ENCODE data around the gene COPS7B.
"Not testable (repeated sequence)": the region's sequence is repeated elsewhere in the genome, so short reads cannot be mapped to it uniquely, and the experiment has no call there.

The COPS7B gene

GRCh38 chr2:231786177-231786916, at the start of gene COPS7B:
Gene COPS7B (plus strand): TSS chr2:231786445. CDS start chr2:231788571, 2,126 bp downstream.
- DNase-seq: peak; percentile 19 to 84 (median 68)

DNA sequence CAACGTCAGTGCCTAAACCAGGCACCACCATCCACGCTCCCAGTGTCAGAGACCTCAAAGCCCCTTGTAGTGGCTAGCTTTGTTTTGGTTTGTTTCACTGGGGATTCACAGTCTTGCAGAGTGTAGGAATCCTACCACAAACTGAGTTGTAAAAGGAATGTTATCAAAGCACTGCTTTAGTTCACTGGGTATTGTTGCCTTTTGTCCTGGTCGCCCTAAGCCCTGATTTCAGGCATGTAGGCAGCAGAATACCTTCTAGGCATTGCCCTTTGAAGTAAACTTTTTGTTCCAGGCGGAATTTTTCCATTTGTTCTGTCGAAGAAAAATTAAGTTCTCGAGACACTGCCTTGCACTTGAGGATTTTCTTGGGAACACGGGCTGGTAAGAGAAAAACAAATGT, 48.5 kb upstream of the COPS7B start:
- DNase-seq: no peak

GRCh38 chr2:231743376-231744116, 42.7 kb upstream of the COPS7B start:
- no peak for DNase-seq

DNA sequence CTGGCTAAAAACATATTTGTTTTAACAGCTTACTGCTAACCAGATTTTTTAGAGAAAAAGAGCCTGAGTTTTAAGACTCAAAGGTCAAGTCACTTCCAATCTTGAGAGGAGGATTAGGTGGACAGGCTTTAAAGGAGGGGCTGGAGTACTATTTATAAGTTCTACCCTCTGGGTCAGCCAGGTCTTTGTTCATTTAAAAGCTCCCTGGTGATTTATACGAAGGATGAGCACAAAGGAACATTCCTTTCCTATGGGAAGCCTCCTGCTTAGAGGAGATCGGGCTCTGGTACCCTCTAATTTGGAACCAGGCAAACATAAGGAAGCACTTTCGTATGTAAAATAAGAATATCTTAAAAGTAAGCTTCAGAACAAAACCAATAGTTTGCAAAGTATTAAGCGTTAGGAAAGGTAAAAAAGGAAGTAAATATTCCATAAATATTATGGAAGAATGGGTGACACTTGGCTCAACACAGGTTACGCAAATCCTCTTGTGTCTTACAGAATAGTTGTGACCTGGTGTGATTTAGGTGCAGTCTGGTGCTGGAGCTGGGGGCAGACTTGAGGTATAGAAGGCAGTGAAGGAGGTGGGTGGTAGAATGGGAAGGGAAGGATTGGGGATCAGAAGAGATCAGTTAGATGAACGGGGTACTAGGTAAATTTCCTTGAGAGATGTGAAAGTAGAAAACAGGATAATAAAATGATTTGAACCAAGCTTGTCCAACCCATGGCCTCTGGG, 40.8 kb upstream of the COPS7B start:
- DNase-seq: no peak

DNA sequence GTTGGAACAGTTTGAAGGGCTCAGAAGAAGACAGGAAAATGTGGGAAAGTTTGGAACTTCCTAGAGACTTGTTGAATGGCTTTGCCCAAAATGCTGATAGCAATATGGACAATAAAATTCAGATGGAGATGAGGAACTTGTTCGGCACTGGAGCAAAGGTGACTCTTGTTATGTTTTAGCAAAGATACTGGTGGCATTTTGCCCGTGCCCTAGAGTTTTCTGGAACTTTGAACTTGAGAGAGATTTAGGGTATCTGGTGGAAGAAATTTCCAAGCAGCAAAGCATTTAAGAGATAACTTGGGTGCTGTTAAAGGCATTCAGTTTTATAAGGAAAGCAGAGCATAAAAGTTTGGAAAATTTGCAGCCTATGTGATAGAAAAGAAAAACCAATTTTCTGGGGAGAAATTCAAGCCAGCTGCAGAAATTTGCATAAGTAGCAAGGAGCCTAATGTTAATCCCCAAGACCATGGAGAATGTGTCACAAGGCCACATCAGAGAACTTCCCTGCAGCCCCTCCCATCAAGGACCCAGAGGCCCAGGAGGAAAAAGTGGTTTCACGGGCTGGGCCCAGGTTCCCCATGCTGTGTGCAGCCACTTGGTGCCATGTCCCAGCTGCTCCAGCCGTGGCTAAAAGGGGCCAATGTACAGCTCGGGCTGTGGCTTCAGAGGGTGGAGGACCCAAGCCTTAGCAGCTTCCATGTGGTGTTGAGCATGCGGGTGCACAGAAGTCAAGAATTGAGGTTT, 37.9 kb upstream of the COPS7B start:
- not testable (repeated sequence) for DNase-seq

DNA sequence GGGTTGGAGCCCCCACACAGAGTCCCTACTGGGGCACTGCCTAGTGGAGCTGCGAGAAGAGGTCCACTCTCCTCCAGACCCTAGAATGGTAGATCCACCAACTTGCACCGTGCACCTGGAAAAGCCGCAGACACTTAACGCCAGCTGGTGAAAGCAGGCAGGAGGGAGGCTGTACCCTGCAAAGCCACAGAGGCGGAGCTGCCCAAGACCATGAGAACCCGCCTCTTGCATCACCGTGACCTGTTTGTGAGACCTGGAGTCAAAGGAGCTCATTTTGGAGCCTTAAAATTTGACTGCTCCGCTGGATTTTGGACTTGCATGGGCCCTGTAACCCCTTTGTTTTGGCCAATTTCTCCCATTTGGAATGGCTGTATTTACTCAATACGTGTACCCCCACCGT, 37.2 kb upstream of the COPS7B start:
- not testable (repeated sequence) for DNase-seq

- DNase-seq: no peak
Measured at GRCh38 chr2:231751042-231751815, 35.0 kb upstream of the COPS7B start.

GRCh38 chr2:231752061-231752460, 34.2 kb upstream of the COPS7B start:
- no peak for DNase-seq

GRCh38 chr2:231761735-231762134, 24.5 kb upstream of the COPS7B start:
- DNase-seq: no peak

DNA sequence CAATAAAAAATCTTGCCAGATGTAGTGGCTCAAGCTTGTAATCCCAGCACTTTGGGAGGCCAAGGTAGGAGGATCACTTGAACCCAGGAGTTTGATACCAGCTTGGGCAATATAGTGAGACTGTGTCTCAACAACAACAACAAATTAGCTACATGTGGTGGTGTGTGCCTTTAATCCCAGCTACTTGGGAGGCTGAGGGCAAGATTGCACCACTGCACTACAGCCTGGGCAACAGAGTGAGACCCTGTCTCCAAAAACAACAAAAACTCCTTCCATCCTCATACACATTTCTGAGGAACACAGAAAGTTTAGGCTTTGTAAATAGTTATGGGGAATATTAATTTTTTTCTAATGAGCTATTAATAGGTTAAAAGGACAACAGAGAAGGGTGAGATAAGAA, 22.1 kb upstream of the COPS7B start:
- DNase-seq: no peak

DNA sequence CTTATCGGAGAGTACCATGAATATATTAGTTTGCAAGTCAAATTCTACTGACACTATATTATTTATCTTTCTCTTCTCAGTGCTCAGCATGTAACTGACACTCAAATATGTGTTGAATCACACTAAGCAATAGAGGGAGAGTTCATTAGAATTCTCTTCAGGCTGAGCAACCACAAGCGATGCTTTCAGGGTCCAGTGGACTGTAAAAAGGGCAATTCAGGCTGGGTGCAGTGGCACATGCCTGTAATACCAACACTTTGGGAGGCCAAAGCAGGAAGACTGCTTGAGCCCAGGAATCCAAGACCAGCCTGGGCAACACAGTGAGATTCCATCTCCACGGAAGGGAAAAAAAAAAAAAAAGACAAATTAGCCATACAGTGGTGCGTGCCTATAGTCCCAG, 21.5 kb upstream of the COPS7B start:
- peak in 16 of 51 donors; percentile 5 to 66 (median 27) for DNase-seq

- no peak for DNase-seq
Measured at GRCh38 chr2:231765496-231765929, 20.7 kb upstream of the COPS7B start.

GRCh38 chr2:231769170-231770136, 16.8 kb upstream of the COPS7B start:
- no peak for DNase-seq

DNA sequence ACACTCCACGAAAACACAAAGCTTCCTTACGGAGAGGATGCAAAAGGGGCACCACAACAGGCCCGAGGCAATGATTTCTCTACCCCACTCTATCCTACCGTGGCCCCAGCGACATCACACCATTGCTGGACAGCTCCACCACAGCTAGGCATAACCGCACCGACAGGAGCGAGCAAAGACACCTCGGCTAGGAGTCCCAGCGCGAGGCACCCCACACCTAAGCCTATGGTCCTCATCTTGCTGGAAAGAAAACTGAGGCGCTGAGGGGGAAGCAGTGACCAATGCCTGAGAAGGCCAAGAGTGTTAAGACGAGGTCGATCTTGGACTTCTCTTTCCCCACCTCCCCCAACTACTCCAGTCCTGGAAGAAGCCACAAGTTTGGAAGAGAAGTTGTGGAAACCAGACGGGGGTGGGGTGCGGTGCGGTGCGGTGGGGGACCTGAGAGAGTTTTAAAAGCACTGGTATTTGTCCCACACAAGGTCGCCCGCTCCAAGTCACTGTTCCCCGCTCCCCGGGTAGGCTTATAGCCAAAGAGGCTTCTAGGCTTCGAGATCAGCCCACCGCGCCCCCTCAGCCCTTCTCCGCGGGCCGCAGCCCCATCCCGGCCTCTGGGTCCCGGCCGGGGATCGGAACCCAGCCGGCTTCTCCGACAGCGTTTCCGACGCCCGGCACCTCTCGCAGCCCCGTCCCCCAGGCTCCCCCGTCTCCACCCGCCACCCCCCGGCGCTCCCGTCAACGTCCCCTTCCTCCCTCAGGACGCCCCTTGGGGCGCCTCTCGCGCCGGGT, 5.9 kb upstream of the COPS7B start:
- DNase-seq: peak in 3 of 51 donors; percentile 41 to 58 (median 47)

- peak; percentile 88 to 100 (median 97) for DNase-seq
Measured at GRCh38 chr2:231780909-231781797, 5.1 kb upstream of the COPS7B start, which contains the start of gene PDE6D. Gene PDE6D (minus strand): TSS chr2:231781282. CDS start chr2:231781114, 168 bp downstream.

DNA sequence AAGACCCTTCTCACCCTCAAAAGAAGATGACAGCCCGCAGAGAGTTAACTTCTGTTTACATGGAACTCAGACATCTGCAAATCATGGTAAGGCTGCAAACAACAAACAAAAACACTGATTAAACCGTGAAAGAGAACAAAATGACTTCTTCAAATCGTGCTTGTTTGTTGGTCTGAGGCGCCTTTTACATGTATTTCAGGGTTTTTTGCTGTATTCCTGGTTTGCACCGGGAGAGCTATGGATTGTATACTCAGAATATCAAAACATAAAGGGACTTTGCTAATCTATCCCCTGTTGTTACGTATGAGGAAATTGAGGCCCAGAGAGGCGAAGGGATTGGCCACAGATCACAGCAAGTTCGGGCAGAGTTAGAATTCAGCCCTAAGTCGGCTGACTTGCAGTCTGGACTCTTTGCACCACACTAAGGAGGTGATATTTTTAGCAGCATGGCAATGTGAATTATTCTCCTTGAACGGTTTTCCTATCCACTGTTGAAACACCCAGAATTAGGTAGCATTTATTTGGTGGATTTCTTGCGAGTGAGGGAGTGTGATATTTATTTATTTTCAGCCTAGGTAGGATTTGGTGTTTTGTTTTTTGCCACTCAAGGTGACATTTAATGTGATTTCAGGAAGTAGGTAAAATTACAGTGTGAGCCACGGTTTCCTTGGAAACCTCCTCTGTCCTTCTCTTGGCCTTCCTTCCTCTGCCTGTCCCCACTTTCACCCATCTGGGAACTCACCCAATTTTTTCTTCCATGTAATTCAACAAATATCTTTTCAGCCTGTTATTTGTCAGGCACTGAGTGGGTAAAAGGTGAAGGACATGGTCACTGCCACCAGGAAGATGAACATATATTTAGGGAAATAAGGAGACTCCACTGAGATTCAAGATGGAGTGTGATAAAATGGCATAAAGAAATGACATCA, 4.2 kb upstream of the COPS7B start:
- peak in 1 of 51 donors; percentile 79 for DNase-seq
